ENCODE measurements around the gene TOP1.
"Not testable (repeated sequence)": the region's sequence is repeated elsewhere in the genome, so short reads cannot be mapped to it uniquely, and the experiment has no call there.

Gene TOP1

GRCh38 chr20:41101660-41102059 lies 73.0 kb downstream of the TOP1 start:
- CTCF ChIA-PET: no interaction called here
- DNase-seq (ENCODE audit: extremely low spot score): no peak
- POLR2A ChIA-PET: no interaction called here
- TF ChIP-seq TARDBP (IDR thresholded peaks at IDR 0.05) (no peak), CTBP1 (IDR thresholded peaks at IDR 0.05; ENCODE audit: borderline replicate concordance) (no peak), ELF4 (IDR thresholded peaks at IDR 0.05) (no peak), ZNF384 (IDR thresholded peaks at IDR 0.05) (no peak), FOXM1 (IDR thresholded peaks at IDR 0.05; ENCODE audit: borderline replicate concordance) (no peak), FOXA1 (IDR thresholded peaks at IDR 0.05) (no peak), NFRKB (IDR thresholded peaks at IDR 0.05) (no peak), L3MBTL2 (conservative IDR thresholded peaks at IDR 0.05) (no peak), PKNOX1 (IDR thresholded peaks at IDR 0.05) (no peak), LEF1 (IDR thresholded peaks at IDR 0.05; ENCODE audit: borderline replicate concordance) (no peak), HDGF (IDR thresholded peaks at IDR 0.05; ENCODE audit: borderline replicate concordance) (no peak), SP1 (IDR thresholded peaks at IDR 0.05) (no peak), FOXK2 (IDR thresholded peaks at IDR 0.05) (no peak), SUZ12 (IDR thresholded peaks at IDR 0.05) (no peak), ARNT (IDR thresholded peaks at IDR 0.05) (no peak), BHLHE40 (IDR thresholded peaks at IDR 0.05; ENCODE audit: borderline replicate concordance) (no peak)

DNA sequence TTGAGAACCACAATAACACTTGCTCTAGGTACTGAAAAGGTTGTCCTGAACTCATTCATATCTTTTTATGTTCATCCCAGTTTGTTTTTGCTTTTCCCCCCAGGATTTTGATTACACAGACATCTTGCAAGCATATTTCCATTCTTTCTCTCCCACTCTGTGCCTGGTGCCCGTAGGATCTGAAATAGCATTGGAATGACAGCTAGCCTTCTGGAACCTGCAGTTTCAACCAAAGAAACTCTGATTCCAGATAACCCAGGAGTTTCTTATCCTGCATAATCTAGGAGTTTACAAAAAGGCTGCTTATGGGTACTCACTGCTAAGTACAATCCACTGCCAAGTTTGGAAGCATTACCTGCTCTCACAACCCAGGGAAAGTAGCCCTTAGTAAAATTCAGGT lies 79.9 kb downstream of the TOP1 start:
- POLR2A ChIA-PET: no interaction called here
- DNase-seq (ENCODE audit: extremely low spot score): no peak
- TF ChIP-seq ARNT (IDR thresholded peaks at IDR 0.05): no peak
- CTCF ChIA-PET: interaction anchor here (0.6 kb wide), 1 partner anchor 16 kb away, joined by 3 read pairs; no protein-coding TSS in a partner anchor

DNA sequence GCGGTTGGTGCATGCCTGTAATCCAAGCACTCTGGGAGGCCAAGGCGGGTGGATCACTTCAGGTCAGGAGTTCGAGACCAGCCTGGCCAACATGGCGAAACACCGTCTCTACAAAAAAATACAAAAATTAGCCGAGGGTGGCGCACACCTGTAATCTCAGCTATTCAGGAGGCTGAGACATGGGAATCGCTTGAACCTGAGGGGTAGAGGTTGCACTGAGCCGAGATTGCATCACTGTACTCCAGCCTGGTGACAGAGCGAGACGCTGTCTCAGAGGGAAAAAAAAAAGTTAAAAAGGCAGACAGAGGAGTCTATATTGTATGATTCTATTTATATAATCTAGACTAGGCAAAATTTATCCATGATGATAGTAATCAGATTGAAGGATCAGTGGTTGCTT lies 81.4 kb downstream of the TOP1 start:
- no peak for TF ChIP-seq TARDBP (IDR thresholded peaks at IDR 0.05)
- TF ChIP-seq PKNOX1 (IDR thresholded peaks at IDR 0.05): no peak
- TF ChIP-seq ZNF384 (IDR thresholded peaks at IDR 0.05): no peak
- no peak for TF ChIP-seq FOXM1 (IDR thresholded peaks at IDR 0.05; ENCODE audit: borderline replicate concordance)
- TF ChIP-seq CTBP1 (IDR thresholded peaks at IDR 0.05; ENCODE audit: borderline replicate concordance): no peak
- TF ChIP-seq SUZ12 (IDR thresholded peaks at IDR 0.05): no peak
- no peak for TF ChIP-seq BHLHE40 (IDR thresholded peaks at IDR 0.05; ENCODE audit: borderline replicate concordance)
- no peak for TF ChIP-seq ELF4 (IDR thresholded peaks at IDR 0.05)
- no peak for TF ChIP-seq L3MBTL2 (conservative IDR thresholded peaks at IDR 0.05)
- TF ChIP-seq HDGF (IDR thresholded peaks at IDR 0.05; ENCODE audit: borderline replicate concordance): no peak
- TF ChIP-seq FOXA1 (IDR thresholded peaks at IDR 0.05): no peak
- TF ChIP-seq FOXK2 (IDR thresholded peaks at IDR 0.05): no peak
- TF ChIP-seq NFRKB (IDR thresholded peaks at IDR 0.05): no peak
- no peak for TF ChIP-seq ARNT (IDR thresholded peaks at IDR 0.05)
- TF ChIP-seq SP1 (IDR thresholded peaks at IDR 0.05): no peak
- no peak for TF ChIP-seq LEF1 (IDR thresholded peaks at IDR 0.05; ENCODE audit: borderline replicate concordance)
- ChIA-PET POLR2A (no interaction called here), CTCF (no interaction called here)
- DNase-seq (ENCODE audit: extremely low spot score): no peak

DNA sequence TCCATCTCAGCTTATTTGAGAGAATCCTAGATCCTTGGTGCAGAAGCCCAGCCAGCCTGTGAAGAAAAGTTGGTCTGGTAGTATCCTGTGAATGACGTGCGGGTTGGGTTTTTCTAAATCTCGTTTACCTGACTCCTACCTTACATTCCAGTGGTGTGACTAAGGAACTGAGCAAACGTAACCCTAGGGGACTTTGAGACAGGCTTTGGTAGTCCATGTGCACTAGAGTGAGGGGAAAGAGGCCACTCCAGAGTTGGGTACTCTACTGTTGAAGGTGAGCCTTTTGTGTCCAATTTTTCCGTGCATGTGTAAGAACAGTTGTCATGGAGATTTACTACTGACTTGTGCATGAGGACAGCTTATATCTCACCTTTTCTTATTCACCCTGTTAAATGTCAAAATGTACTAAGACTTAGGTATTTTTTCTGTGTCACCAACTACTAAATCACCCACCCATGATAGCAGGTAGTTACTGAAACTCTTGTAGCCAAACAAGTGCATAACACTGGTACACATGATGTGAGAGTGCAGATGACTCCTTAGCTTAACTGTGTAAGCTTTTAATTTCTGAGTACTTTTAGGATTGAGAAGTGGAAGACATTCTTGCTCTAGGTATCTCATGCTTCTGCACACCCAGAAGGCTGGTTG lies 82.4 kb downstream of the TOP1 start:
- TF ChIP-seq ZNF384 (IDR thresholded peaks at IDR 0.05): no peak
- no peak for TF ChIP-seq NFRKB (IDR thresholded peaks at IDR 0.05)
- TF ChIP-seq L3MBTL2 (conservative IDR thresholded peaks at IDR 0.05): no peak
- no peak for TF ChIP-seq LEF1 (IDR thresholded peaks at IDR 0.05; ENCODE audit: borderline replicate concordance)
- no peak for TF ChIP-seq FOXK2 (IDR thresholded peaks at IDR 0.05)
- no peak for TF ChIP-seq ARNT (IDR thresholded peaks at IDR 0.05)
- TF ChIP-seq FOXA1 (IDR thresholded peaks at IDR 0.05): no peak
- POLR2A ChIA-PET: no interaction called here
- CTCF ChIA-PET: no interaction called here
- DNase-seq (ENCODE audit: extremely low spot score): no peak

DNA sequence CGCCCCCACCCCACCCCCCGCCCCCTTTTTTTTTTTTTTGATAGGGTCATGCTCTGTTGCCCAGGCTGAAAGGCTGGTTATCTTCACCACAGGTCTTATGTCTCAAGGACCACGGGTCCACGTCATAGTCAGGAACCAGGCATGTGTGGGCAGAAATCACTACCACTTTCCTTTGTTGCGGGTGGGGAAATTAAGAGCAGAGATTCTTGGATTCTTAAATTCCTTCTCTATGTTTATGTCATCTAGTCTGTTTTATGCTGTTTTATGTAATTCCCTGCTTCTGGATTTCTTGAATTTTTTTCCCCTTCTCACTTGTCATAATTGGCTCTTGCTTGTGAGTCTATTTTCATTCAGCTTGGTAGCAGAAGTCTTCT lies 82.9 kb downstream of the TOP1 start:
- no peak for DNase-seq (ENCODE audit: extremely low spot score)
- no peak for TF ChIP-seq FOXA1 (IDR thresholded peaks at IDR 0.05)
- no peak for TF ChIP-seq L3MBTL2 (conservative IDR thresholded peaks at IDR 0.05)
- TF ChIP-seq FOXK2 (IDR thresholded peaks at IDR 0.05): no peak
- ChIA-PET POLR2A (no interaction called here), CTCF (no interaction called here)

GRCh38 chr20:41116282-41116956 lies 87.8 kb downstream of the TOP1 start:
- no peak for TF ChIP-seq ZNF384 (IDR thresholded peaks at IDR 0.05)
- TF ChIP-seq FOXA1 (IDR thresholded peaks at IDR 0.05): no peak
- TF ChIP-seq FOXK2 (IDR thresholded peaks at IDR 0.05): no peak
- no peak for TF ChIP-seq BHLHE40 (IDR thresholded peaks at IDR 0.05; ENCODE audit: borderline replicate concordance)
- no peak for TF ChIP-seq ELF4 (IDR thresholded peaks at IDR 0.05)
- TF ChIP-seq PKNOX1 (IDR thresholded peaks at IDR 0.05): no peak
- ChIA-PET POLR2A (no interaction called here), CTCF (interaction anchor here (1.6 kb wide), 1 partner anchor 19 kb away, joined by 4 read pairs; no protein-coding TSS in a partner anchor)
- no peak for DNase-seq (ENCODE audit: extremely low spot score)

GRCh38 chr20:41118159-41118558 lies 89.5 kb downstream of the TOP1 start:
- CTCF ChIA-PET; DNase-seq (ENCODE audit: extremely low spot score); POLR2A ChIA-PET: not testable (repeated sequence)
